SIG-M5 treated with dmso at 0.1 percent for 504 hours (cell line): ENCODE measurements around the gene PEA15.

Source experiments
- DNase-seq: peaks from one replicate; lab custom pipeline; 2025; ENCODE audit not compliant: unreplicated experiment; lab: John Stamatoyannopoulos, UW

PEA15 gene

DNA sequence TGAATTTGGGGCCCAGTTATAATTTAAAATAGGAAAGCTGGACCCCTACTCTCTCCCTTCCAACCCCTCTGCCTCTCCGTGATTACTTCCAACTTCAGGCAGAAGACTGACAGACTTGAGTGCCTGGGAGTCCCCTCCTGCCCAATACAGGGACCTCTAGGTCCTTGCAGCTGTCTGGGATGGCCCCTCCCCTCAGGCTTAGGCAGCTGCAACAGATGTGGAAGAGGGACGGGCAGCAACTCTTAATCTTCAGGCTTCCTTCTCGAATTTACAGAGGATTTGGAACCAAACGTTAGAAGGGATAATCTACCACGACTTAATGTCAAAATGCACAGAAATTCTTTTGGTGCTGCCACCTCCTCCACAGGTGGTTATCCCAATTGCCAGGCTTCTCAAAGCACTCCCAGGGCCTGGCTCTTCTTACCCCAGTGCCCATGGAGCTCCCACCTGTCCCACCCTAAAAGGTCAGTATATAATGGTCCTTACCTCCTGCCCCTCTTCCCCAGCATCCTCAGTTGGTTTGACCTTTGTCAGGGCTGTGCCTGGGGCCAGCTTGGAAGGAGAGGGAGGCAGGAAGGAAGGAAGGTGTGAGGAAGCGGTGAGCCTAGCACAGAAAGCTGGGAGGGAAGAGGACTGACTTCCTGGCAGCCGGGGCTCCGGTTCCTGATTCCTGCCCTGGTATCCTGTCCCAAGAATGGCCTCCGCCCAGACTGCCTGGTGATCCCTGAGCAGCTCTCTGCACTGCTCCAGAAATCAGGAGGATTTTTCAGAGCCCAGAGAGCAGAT, 2.8 kb downstream of the PEA15 start:
- no peak for DNase-seq

DNA sequence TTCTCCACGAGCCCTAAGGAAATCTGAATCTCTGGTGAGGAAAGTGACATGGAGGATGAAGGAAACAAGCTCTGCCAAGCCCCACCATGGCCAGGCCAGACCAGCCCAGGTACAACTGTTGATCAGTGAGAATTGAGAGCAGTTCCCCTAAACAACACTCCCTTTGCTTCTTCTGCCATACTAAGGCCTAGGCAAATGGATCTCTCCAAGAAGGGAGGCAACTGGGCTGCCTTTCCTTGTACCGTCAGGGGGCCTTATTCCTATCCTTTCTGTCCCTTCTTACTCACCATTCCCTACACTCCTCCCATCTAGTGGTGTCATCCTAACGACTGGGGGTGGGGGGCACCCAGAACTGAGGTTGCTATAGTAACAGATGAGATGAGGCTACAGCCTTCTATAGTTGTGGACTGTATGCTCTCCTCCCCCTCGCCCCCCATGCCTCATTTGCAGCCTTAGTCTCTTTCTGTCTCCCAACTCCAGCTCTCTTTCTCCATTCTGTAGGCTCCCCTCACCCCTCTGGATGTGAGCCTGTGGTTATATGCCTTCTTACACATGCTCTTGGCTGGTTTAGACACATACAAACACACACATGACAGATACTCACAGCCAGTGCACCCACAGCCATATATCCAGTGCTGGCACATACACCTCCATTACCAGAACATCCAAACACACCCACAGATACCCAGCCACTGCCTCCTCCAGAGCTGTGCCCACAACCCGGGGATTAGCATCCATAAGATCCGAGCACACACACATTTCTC, 3.6 kb downstream of the PEA15 start:
- no peak for DNase-seq

DNA sequence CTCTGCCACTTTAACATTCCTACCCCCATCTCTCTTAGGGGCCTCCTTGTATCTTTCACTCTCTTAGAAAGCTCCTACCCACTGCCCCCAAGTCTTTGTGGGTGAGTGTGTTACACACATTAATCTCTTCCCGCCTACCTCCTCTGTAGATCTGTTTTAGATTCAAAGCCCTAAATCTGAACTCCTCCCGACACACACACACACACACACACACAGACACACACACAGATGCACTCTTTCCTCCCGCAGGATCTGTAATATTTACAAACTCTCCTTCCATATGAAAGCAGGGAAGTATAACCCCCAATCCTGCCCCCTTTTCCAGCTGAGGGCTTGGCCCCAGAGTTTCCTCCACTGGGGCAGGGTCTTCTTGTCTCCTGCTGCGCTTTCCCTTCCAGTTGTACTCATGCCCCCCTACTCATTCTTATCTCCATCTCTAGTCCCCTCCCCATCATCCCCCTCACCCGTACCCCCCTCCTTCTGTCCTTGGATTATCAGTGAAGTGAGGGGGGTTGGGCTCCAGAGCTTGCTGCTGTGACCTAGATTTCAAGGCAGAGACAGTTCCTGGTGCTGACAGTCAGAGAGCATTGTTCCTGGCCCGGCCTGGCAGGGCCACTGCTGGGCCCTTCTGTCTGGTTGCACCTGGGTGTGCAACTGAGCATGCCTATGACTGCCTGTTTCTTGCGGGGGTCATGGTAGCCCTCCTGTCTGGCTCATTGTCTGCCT, 4.3 kb downstream of the PEA15 start:
- DNase-seq, result no peak

DNA sequence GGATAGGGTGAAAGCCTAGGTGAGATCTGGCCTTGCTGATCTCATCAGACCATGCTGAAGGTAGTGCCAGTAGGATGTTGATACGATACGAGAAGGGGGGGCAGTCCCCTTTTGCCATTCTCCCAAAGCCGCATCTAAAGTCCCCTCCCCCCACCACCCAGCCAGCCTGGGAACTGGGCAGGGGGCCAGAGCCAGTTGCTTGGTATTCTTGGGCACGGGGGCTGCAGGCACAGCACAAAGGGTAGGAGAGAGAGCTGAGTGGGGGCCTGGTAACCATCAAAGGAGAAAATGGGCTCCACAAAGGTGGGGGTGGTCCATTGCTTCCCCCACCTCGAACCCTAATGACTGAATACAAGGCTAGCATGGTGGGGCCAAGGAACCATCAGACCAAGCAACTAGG, 5.4 kb downstream of the PEA15 start:
- no peak for DNase-seq

DNA sequence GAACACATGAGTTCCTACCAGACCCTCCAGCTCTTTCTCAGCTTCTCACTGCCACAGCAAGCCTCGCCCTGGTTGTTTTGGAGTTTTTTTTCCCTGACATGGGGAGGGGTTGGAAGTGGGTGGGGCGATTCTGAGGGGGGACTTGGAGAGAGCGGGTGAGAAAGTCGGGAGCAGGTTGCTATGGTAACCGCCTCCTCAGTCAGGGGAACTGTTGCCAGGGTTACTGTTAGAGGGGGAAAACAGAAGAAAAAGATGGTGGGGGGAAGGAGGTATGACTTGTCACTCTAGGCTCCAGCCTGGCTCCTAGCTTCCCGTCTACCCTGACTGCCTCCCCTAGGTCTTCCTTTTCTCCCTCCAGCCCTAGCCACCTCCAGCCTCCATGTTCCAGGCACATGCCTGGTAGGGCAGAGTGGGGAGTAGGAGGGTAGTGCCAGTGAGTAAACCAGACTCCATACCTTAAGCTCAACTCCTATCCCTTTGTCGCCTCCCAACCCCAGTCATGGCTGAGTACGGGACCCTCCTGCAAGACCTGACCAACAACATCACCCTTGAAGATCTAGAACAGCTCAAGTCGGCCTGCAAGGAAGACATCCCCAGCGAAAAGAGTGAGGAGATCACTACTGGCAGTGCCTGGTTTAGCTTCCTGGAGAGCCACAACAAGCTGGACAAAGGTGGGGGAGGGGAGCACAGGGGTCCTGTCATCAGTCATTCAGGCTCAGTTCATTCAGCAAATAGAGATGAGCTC, 6.0 kb downstream of the PEA15 start:
- no peak for DNase-seq

DNA sequence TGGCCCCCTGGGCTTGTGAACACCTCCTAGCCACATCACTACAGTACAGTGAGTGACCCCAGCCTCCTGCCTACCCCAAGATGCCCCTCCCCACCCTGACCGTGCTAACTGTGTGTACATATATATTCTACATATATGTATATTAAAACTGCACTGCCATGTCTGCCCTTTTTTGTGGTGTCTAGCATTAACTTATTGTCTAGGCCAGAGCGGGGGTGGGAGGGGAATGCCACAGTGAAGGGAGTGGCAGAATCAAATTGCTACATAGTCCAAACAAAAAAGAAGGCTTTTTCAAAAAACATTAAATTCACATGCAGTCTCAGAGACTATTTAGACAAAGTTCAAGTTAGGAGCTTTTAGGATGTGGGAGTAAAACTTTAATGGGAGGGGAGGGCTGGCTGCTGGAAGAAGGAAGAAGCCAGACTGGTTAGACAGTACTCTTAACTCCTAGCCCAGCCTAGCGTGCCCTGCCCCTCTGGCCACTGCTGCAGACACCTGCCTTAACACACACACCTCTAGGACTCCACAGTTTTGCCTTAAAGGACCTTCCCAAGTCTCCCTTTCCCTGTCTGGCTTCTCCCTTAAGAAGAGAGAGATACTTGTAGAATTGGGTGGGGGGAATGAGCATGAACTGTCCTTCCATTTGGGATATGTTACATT, 9.4 kb downstream of the PEA15 start:
- no peak for DNase-seq

DNA sequence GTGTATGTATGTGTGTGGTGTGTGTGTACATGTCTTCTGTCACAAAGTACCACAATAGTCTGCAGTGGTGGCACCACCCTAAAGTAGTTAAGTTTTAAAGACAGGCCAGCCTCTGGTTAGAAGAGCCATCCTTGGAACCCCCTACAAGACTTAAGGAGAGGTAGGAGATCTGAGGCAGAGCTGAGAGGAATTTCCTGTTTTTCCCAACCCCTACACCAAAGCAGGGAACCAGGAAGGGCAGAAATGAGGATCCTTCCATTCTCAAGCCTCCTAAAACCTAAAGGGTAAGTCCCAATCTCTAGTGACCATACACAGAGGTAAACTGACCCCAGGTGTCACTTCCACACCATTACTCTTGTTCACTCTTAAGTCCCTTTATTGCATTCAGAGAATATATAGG, 11.1 kb downstream of the PEA15 start:
- DNase-seq, result no peak

DNA sequence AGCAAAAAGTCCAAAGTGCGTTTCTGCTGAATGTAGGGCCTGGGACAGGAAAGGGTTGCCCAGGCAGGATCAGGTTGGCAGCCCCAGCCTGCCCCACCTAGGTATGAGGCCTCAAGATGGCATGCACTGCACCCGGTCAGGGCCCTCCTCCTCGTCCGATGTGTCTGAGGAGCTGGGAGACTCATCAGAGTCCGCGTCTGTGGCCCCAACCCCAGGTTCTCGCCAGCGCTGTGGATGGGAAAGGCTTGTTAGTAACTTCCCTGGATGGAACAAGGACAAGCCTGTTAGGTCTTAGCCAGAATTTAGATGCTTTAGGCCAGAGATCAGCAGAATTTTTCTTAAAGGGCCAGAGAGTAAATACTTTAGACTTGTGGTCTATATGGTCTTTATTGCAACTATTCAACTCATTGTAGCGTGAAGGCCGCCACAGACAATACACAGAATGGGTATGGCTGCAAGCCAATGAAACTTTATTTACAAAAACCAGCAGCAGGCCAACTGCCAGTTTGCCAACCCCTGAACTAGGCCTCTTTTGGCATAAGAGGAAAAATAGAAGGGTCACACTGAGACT, 12.4 kb downstream of the PEA15 start:
- no peak for DNase-seq

DNA sequence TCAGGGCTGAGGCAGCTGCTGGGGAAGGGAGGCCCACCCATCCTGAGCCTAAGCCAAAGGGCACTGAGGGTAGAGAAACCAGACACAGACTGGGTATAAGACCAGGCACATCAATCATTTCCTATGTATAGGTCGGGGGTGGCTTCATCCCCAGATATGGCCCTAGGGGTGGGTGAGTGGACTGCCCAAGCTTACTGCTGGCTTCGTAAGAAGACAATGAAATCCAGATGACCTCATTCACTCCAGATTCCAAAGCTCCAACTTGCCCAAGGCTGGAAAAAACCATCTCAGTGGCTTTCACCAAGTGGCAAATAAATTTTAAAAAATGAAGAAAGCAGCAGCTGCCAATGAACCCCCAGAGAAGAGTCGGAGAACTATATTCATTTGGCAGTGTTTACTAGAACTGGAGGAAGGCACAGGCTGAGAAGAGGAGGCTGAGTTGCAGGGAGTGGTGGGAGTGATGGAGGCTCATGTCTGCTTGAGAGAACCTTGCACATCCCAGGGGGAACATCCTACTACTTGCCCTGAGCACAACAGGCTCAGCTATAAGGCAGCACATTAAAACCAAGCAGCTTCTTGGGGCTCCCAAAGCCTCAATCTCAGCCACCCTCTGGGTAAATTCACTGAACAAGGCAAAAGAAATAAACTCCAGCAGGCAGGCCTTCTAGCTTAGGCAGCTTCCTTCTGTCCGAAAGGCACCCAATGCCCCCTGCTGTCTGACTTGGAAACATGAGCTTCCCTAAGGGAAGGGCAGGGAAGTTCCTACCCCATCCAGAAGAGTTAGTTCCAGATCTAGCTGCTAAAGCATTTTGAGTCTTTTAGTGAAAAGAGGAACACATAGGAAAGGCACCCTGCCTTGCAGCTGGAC, 14.1 kb downstream of the PEA15 start:
- DNase-seq, result no peak

DNA sequence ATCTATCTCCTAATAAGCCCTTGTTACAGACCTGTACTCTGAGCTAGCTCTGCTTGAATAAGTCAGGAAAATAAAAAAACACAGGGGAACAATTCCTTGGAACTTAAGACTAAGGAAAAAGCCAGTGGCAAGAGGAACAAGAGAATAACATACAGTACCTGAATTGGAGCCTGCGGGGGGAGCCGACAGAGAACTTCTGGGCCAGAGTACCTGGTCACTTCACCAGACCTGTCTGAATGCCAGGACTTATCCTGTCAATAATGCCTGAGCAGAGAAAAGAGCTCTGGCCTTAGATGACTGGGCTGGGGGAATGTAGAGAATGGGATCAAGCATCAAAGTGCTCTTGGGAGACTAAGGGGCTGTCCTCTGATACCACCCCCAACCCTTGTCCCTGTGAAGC, 15.1 kb downstream of the PEA15 start:
- DNase-seq, result no peak

DNA sequence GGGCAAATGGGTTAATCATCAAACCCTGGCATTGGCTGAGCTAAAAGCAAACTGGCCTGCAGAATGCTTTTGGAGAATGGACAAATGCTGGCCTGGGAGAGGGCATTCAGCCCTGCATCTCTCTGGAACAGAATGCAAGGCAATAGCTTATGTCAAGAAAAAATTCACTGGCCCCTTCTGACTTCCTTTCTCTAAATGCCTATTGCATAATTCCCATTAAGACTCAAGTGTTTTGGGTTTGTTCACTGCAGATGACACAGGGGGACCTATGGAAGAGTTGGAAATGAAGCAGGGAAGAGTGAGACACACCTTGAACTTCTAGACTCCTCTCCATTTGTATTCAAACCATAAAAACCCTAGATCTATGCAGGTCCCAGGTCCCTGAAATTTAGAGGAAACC, 15.9 kb downstream of the PEA15 start:
- no peak for DNase-seq

DNA sequence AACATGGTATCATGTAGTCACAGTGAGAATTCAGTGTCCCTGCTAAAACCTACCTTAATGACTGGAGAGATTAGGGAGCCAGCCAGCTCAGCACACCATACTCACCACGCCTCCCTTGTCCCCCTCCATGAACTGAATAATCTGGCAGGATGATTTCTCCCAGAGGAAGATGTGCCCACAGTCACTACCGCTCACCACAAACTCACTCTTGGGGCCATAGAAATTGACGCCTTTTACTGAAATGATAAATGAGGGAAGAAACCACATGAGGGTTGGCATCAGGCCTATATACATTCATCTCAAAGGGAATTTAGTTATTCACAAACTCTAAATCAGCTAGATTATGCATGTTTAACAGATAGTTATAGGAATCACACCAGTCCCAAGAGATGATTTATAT, 17.4 kb downstream of the PEA15 start:
- DNase-seq, result no peak

DNA sequence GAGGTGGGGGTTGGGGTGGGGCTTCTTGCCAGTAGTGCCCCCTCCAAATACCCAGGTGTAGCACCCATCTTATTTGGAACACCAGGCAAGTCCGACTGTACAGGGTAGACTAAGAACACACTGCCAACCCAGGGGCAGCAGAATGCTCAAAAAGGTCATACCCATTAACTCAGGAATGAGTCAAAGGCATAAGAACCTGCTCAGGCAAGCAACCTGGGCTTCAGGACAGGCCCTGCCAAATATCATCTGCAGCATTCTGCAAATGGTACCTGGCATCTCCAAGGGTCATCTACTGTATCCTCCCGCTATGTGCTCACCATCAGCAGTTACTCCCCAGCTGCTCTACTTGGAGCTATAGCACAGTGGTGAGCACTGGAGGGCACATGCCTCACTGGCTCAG, 19.4 kb downstream of the PEA15 start:
- DNase-seq, result no peak

DNA sequence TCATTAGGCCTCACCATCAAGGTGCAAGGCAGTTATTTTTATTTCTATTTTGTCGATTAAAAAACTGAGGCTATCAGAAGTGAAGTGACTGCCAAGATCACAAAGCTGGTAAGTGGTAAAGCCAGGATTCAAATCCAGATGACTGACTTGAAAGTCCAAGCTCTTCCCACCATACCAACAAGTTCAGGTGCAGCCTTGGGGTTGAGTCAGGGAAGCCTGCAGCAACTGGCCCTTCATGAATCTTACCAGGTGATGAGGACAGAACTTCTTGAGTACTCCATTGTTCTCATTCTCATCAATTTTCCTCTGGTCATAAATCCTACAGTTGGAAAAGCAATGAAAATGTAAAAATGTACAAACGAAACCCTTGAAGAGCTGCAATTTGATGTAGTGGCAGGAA, 20.2 kb downstream of the PEA15 start:
- no peak for DNase-seq

DNA sequence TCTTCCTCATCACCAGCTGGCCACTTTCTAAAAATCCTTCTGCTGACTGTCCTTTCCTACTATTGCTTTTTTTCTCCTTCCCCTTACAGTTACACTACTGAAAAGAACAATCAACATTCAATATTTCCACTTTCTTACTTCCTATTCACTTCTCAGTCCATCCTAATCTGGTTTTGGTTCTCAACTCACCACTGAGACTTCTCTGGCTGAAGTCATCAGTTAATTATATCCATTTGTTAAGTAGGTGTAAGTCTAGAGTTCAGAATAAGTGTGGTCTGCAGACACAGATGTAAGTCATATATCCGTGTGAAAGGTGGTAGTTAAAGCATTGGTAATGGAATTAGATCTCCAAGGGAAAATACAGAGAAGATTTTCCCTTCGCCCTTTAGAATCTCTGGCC, 21.4 kb downstream of the PEA15 start:
- no peak for DNase-seq

DNA sequence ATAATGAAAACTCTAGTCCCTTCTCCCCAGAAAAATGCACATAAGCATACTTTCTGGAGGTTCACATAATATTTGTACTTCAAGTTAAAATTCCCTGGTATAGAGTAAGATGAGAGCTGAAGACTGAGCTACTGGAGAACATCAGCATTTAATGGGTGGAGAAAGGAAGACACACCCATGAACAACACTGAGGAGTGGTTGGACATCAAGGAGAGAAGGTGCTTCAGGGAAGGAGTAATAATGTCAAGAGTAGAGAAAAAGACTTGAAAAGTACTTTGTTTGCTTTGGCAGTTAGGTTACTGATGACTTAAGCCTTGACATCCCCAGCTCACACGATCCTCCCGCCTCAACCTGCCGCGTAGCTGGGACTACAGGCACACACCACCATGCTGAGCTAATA, 21.9 kb downstream of the PEA15 start:
- no peak for DNase-seq

DNA sequence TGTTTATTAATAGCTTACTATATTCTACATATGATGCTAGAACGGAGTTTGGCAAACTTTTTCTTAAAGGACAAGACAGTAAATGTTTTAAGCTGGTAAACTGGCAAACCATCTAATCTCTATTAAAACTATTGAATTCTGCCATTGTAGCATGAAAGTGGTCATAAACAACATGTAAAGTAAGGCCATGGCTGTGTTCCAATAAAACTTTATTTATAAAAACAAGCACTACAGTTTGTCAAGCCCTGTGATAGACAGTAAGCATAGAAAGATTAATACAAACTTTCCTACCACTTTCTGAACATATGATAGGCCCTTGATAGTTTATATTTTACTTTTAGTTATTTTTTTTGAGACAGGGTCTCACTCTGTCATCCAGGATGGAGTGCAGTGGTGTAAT, 22.4 kb downstream of the PEA15 start:
- no peak for DNase-seq

DNA sequence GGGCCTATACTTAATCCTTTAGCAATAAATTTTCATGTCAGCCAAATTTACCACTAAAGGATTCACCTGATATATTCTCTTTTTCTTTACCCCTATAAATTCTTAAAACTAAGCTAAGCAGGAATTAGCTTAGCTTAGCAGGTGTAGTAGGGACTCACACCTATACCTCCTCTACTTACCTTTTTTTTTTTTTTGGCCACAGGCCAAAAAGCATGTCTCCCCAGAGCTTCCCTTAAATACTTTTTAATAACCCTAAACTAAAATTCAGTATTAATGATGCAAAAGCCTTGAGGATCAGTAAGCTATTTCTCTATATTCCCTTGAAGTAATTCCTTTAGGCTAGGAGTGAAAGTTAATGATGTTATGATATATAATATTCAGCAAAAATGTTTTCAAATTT, 23.2 kb downstream of the PEA15 start:
- no peak for DNase-seq

DNA sequence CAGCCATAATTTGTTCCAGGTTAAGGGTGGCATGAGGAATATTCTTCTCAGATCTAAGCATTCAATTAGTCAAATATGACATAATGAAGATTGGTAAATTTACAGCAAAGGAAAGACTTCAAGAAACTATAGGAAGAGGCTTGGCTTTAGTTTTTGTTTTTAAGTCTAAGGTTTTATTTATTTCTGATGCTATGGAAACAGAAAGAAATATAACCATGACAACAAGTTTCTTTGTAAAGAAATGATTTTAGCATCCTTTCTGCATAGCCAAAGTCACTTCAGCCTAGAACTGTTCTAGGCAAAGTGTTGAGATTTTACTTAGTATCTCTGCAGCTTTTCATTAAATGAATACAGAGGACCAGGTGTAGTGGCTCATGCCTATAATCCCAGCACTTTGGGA, 27.7 kb downstream of the PEA15 start:
- DNase-seq, result no peak

DNA sequence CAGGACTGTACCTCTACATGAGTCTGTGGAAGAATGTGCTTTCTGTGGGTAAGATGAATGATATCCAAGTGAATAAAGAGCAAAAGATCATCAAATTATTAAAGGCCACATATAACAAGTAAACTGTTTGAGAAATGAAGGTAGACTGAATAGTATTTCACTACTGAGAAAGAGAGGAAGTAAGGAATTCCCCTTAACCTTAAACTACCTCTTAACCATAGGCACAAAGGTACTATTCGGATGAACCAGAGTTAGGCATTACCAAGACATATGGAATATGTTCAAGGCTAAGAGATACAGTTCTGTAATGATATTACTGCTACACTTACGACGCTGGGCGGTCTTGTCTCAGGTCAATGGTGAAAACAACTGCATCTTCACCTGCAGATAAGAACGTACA, 31.6 kb downstream of the PEA15 start:
- no peak for DNase-seq
